CD14-positive monocyte (primary cell): Measurements from ENCODE around the gene NQO1. TPM values are rescaled to one million over a fixed set of nuclear protein-coding genes. Genes with fewer than 3 reads are reported as not detected.
A peak's percentile ranks its signal among the peaks of the same experiment; 100 is the strongest.
"Not testable (repeated sequence)": the region's sequence is repeated elsewhere in the genome, so short reads cannot be mapped to it uniquely, and the experiment has no call there.

Source experiments
- DNase-seq, 3 donors: peaks; one replicate each; pipeline ENCODE4 v3.0.0-alpha.2; 2011 to 2022
- H2AFZ ChIP-seq: 2 replicates; pipeline ENCODE4 v1.6.0; 2012; ENCODE audit warnings: mild to moderate bottlenecking, low read depth, low read length, inconsistent platforms; ENCODE audit not compliant: insufficient read depth, poor library complexity, severe bottlenecking
- H3K27ac ChIP-seq, 2 donors: 1 replicate in 1 of 2; 2 replicates in 1 of 2; pipeline ENCODE4 v1.5.1; 2012 to 2013; ENCODE audit warnings: low read length in 2 of 2, control low read depth in 1 of 2, inconsistent platforms in 1 of 2, low read depth in 1 of 2, mild to moderate bottlenecking in 1 of 2
- H3K27me3 ChIP-seq, 2 donors: one replicate each; pipeline versions ENCODE4 v1.6.0 to v1.6.1; 2011 to 2013; ENCODE audit warnings: low read length in 2 of 2; ENCODE audit not compliant: control insufficient read depth in 2 of 2, insufficient read depth in 2 of 2
- H3K36me3 ChIP-seq, 2 donors: replicated peaks in 1 of 2; 1 replicate in 1 of 2; 2 replicates in 1 of 2; pipeline versions ENCODE4 v1.5.1 to v1.6.1; 2012 to 2013; ENCODE audit warnings: low read length in 2 of 2, control low read depth in 1 of 2, inconsistent platforms in 1 of 2, mild to moderate bottlenecking in 1 of 2; ENCODE audit not compliant: insufficient read depth in 2 of 2, control insufficient read depth in 1 of 2
- H3K4me1 ChIP-seq, 2 donors: 1 replicate in 1 of 2; 2 replicates in 1 of 2; pipeline versions ENCODE4 v1.5.1 to v1.6.1; 2012 to 2013; ENCODE audit warnings: low read length in 2 of 2, control low read depth in 1 of 2, inconsistent platforms in 1 of 2, mild to moderate bottlenecking in 1 of 2, moderate library complexity in 1 of 2; ENCODE audit not compliant: insufficient read depth in 2 of 2, control insufficient read depth in 1 of 2
- H3K4me2 ChIP-seq: replicated peaks from 2 replicates; pipeline ENCODE3; 2012; ENCODE audit warnings: low read length, moderate library complexity, mild to moderate bottlenecking; ENCODE audit not compliant: poor library complexity, severe bottlenecking; ENCODE audit errors: extremely low read depth
- H3K4me3 ChIP-seq, 3 experiments: fragments of 200-600 bp in 1 of 3; sonication (generic) in 1 of 3; replicated peaks in 1 of 3; 1 replicate in 2 of 3; 2 replicates in 1 of 3; pipeline ENCODE4 v1.5.1; 2011 to 2013; ENCODE audit warnings: low read length in 3 of 3, mild to moderate bottlenecking in 3 of 3, control low read depth in 2 of 3, low read depth in 2 of 3, inconsistent platforms in 1 of 3, moderate library complexity in 1 of 3
- H3K79me2 ChIP-seq: 2 replicates; pipeline ENCODE4 v1.6.0; 2012; ENCODE audit warnings: mild to moderate bottlenecking, control low read depth, inconsistent platforms, low read length, moderate library complexity; ENCODE audit not compliant: insufficient read depth
- H3K9ac ChIP-seq: 2 replicates; pipeline ENCODE4 v1.6.0; 2017; ENCODE audit warnings: low read length, mild to moderate bottlenecking; ENCODE audit not compliant: insufficient read depth, poor library complexity, severe bottlenecking
- H3K9me3 ChIP-seq, 2 donors: replicated peaks in 1 of 2; 1 replicate in 1 of 2; 2 replicates in 1 of 2; pipeline versions ENCODE4 v1.5.1 to v1.6.1; 2012 to 2013; ENCODE audit warnings: low read length in 2 of 2, control low read depth in 1 of 2; ENCODE audit not compliant: control insufficient read depth in 1 of 2, insufficient read depth in 1 of 2
- H4K20me1 ChIP-seq: 2 replicates; pipeline ENCODE4 v1.6.0; 2012; ENCODE audit warnings: mild to moderate bottlenecking, low read length, control low read depth, moderate library complexity; ENCODE audit not compliant: insufficient read depth
- H3K27ac Mint-ChIP-seq, 7 donors: one replicate each; pipeline ENCODE4 v1.8.0; 2020; ENCODE audit warnings: mild to moderate bottlenecking in 7 of 7, mixed read lengths in 7 of 7, moderate library complexity in 6 of 7, inconsistent platforms in 2 of 7
- H3K27me3 Mint-ChIP-seq, 3 donors: one replicate each; pipeline ENCODE4 v1.8.0; 2021 to 2022; ENCODE audit warnings: low read depth in 3 of 3, mild to moderate bottlenecking in 3 of 3, mixed read lengths in 3 of 3, moderate library complexity in 3 of 3, inconsistent platforms in 1 of 3
- H3K36me3 Mint-ChIP-seq, 2 donors: one replicate each; pipeline ENCODE4 v1.8.0; 2020; ENCODE audit warnings: mixed read lengths in 2 of 2, inconsistent platforms in 1 of 2, mild to moderate bottlenecking in 1 of 2
- H3K4me1 Mint-ChIP-seq: one replicate; pipeline ENCODE4 v1.8.0; 2020; ENCODE audit warnings: mild to moderate bottlenecking, mixed read lengths
- H3K4me3 Mint-ChIP-seq, 2 donors: one replicate each; pipeline ENCODE4 v1.8.0; 2020; ENCODE audit warnings: mild to moderate bottlenecking in 2 of 2, mixed read lengths in 2 of 2, moderate library complexity in 1 of 2
- H3K9me3 Mint-ChIP-seq, 7 donors: one replicate each; pipeline ENCODE4 v1.8.0; 2020 to 2022; ENCODE audit warnings: mixed read lengths in 7 of 7, mild to moderate bottlenecking in 6 of 7, moderate library complexity in 6 of 7, inconsistent platforms in 2 of 7
- CTCF ChIP-seq: fragments of 200-600 bp; IDR thresholded peaks from one replicate; pipeline ENCODE4 v1.8.0; 2022; ENCODE audit warnings: antibody characterized with exemption, mild to moderate bottlenecking
- WGBS: methylation state at CpG from one replicate; pipeline ENCODE4 v1.1.5; 2013; ENCODE audit warnings: missing lambda C conversion rate; ENCODE audit not compliant: insufficient coverage; 5-methylcytosine and 5-hydroxymethylcytosine counted together
- intact Hi-C, 2 donors: fragments of 100-400 bp; cut with micrococcal nuclease; formaldehyde crosslinking; loops; one replicate each; pipeline versions ENCODE4 v1.15.0 to v1.15.1; 2023
- polyA plus RNA-seq, 3 donors: library from polyadenylated mRNA; depleted of rRNA in 1 of 3; unstranded in 2 of 3; stranded (reverse) in 1 of 3; fragments of 300-500 nt in 2 of 3; fragments of >200 nt in 1 of 3; fragmentation: Illumina TruSeq in 2 of 3; gene quantifications; 1 replicate in 2 of 3; 2 replicates in 1 of 3; pipeline ENCODE4 v1.2.3, GENCODE V29; 2012 to 2021

The NQO1 gene
- polyA plus RNA-seq, 3 donors, result 0.51 to 3.9 (median 3.0) TPM

DNA sequence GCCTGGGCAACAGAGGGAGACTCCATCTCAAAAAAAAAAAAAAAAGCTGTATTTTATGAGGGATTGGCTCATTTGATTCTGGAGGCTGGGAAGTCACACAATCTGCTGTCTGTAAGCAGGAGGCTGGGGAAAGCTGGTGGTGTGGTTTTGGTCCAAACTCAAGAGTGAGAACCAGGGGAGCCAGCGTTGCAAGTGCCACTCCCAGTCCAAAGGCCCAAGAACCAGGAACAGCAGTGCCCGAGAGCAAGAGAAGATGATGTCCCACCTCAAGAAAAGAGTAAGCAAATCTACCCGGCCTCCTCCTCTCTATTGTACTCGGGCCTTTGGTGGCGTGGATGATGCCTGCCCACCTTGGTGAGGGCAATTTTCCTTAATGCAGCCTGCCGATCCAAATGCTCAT is 5.7 kb upstream of the NQO1 start:
- no peak for DNase-seq
- 97% methylated on average over 5 of the region's 6 CpGs for WGBS
- H3K36me3 ChIP-seq, result no peaks in the 10 kb centered on the region
- no peak overlapping the region for H3K4me2 ChIP-seq
- no peaks in the 10 kb centered on the region for H3K79me2 ChIP-seq
- H3K4me3 ChIP-seq, result no peak overlapping the region
- intact Hi-C loops, result no loop called here
- no peaks in the 10 kb centered on the region for H3K9me3 ChIP-seq
- no peaks in the 10 kb centered on the region for H3K9me3 Mint-ChIP-seq
- peaks cover 5 to 6% of the 10 kb centered on the region in 2 donors for H3K4me1 ChIP-seq
- H3K4me3 Mint-ChIP-seq, result no peak overlapping the region
- H3K27me3 ChIP-seq, result no peaks in the 10 kb centered on the region
- TF ChIP-seq CTCF, result no peak
- no peak overlapping the region for H3K9ac ChIP-seq
- H3K27ac Mint-ChIP-seq, result no peak overlapping the region
- H3K27me3 Mint-ChIP-seq, result peaks cover 1 to 2% (median 1%) of the 10 kb centered on the region in 3 donors
- H3K36me3 Mint-ChIP-seq, result no peaks in the 10 kb centered on the region
- no peaks in the 10 kb centered on the region for H4K20me1 ChIP-seq
- no peak overlapping the region for H2AFZ ChIP-seq
- H3K27ac ChIP-seq, result no peak overlapping the region
- H3K4me1 Mint-ChIP-seq, result peaks cover 3% of the 10 kb centered on the region

DNA sequence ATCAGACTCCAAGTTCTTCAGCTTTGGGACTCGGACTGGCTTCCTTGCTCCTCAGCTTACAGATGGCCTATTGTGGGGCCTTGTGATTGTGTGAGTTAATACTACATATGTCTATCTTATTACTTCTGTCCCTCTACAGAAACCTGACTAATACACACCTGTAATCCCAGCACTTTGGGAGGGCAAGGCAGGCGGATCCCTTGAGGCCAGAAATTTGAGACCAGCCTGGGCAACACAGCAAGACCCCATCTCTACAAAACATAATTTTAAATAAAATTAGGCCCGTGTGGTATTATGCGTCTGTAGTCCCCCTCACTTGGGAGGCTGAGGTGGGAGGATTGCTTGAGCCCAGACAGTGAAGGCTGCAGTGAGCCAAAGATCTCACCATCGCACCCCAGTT is 4.9 kb upstream of the NQO1 start:
- Mint-ChIP-seq H3K27ac (peak overlapping the region in 1 of 7 donors; percentile 57), H3K4me1 (peaks cover 11% of the 10 kb centered on the region)
- H3K36me3 Mint-ChIP-seq, H3K9me3 Mint-ChIP-seq, intact Hi-C loops, H3K36me3 ChIP-seq, H4K20me1 ChIP-seq, H3K27me3 Mint-ChIP-seq, H3K79me2 ChIP-seq, H3K27ac ChIP-seq, H3K4me3 ChIP-seq, DNase-seq, H3K4me2 ChIP-seq, H2AFZ ChIP-seq, H3K27me3 ChIP-seq, H3K4me3 Mint-ChIP-seq, H3K9ac ChIP-seq, H3K9me3 ChIP-seq: not testable (repeated sequence)
- 100% methylated on average over 1 of the region's 5 CpGs for WGBS
- H3K4me1 ChIP-seq, result peaks cover 11 to 14% of the 10 kb centered on the region in 2 donors

DNA sequence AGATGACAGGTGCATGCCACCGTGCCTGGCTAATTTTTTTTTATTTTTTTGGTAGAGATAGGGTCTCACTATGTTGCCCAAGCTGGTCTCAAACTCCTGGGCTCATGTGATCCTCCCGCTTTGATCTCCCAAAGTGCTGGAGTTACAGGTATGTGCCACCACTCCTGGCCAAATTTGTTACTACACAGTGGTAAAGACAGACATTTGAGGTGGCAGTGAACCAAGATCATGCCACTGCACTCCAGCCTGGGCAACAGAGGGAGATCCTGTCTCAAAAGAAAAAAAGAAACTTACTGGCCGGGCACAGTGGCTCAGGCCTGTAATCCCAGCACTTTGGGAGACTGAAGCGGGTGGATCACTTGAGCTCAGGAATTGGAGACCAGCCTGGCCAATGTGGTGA is 2.7 kb upstream of the NQO1 start:
- H3K36me3 ChIP-seq, H3K9me3 Mint-ChIP-seq, H3K4me3 Mint-ChIP-seq, H2AFZ ChIP-seq, H3K27me3 ChIP-seq, H4K20me1 ChIP-seq, H3K27ac ChIP-seq, H3K36me3 Mint-ChIP-seq, H3K9ac ChIP-seq, H3K27me3 Mint-ChIP-seq, H3K9me3 ChIP-seq, H3K4me3 ChIP-seq, DNase-seq, H3K79me2 ChIP-seq, intact Hi-C loops, H3K4me2 ChIP-seq: not testable (repeated sequence)
- H3K4me1 ChIP-seq, result peaks cover 23 to 31% of the 10 kb centered on the region in 2 donors
- peak overlapping the region in 1 of 7 donors; percentile 43 for H3K27ac Mint-ChIP-seq
- WGBS, result 100% methylated on average over 1 of the region's 4 CpGs
- H3K4me1 Mint-ChIP-seq, result peaks cover 29% of the 10 kb centered on the region
